ENCODE results near the gene SORL1.

Gene SORL1

DNA sequence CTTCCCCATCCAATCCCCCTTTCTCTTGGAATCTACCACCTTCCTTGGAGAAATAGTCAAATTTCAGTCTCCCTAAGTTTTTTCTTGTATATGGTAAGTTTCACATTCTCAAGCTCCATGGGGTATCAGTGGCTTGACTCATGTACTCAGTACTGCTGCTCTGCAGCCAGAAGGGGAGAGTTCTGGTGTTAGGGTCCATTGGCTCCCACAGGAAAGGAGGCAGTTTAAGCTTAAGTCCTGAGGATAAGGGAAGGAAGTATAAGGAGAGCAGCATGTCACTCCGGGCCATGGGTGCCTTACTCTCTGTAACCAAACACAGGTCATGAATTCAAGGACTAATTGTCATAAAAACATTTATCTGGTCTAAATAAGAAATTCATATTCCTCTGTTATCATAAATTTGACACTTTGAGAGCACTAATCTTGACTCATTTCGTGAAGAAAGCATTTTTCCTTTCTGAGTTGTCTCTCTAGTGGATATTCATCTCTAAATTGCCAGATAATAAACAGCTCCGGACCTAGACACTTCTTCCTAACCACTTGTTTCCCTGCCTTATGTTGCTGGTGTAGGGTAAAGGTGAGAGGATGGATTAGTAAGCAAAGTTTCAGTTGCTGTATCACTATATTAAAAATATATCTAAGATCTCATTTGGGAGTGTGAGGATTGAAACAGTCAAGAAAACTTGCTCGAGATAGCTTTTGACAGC, 20.1 kb upstream of the SORL1 start:
- no peak for DNase-seq

DNA sequence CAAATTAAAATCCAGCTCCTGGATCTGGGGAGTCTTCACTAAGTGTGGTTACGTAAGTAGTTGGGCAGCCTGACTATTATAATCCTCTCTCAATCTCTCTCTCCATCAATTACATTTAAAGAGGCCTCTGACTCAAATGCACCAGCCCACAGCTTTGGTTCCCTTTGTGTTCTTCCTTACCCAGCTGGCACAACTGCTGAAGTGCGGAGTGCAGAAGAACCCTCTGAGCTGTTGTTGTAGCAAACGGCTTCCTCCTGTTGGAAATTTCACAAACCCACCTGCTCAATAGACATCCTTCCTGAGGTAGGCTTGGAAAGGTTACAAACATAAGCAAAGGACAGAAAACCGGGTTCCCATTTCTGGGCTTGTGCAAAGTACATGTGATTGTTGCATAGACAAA, 17.0 kb upstream of the SORL1 start:
- DNase-seq = no peak

GRCh38 chr11:121435551-121436511, 16.3 kb upstream of the SORL1 start:
- DNase-seq = no peak

DNA sequence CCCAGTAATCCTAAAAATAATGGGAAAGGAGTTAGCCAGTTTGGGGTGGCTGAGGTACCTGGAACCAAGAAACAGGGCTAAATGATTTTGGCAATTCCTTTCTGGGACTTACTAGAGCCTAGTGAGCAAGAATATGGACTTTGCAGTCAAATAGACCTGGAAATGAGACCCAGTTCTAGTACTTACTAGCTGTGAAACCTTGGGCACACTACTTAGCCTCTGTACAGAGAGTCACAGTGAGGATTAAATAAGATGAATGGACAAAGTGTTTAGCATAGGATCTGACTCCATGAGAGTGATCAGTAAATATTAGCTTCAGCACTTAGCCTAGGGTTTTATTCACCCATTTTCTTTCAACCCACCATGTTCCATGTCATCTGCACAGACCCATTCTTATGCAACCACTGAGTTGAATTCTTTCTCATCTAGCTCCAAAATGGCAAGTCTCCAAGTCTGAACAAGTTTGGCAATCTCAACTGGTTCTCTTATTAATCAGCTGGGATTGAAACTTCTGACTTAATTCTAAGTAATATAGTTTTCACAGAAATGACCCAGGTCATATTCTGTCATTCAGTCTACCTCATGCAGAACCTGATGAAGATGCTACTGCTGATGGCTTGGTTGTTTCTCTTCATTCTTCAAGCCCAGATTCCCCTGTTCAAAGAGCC, 15.0 kb upstream of the SORL1 start:
- no peak for DNase-seq

DNA sequence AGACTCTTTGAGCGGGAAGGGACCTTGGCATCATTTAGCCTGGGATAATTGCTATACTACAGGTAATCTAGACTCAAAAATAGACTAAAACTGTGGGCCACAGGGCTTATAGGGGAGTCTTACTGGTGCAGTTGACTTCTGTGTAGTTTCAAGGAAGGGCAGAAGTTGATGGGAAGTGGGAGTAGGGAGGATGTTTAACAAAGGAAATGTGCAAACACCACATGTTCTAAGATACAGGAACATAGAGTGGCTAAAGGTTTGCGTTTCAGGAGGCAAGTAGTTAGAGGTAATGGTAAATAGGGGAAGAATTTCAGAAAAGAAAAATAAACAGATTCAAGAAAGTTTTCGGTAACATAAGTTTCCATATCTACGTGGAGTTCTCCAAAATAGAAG, 14.4 kb upstream of the SORL1 start:
- DNase-seq = no peak

GRCh38 chr11:121439337-121439736, 12.8 kb upstream of the SORL1 start:
- DNase-seq = no peak

- no peak for DNase-seq
Measured at GRCh38 chr11:121439759-121440158, 12.4 kb upstream of the SORL1 start.

- no peak for DNase-seq
Measured at GRCh38 chr11:121441521-121441920, 10.6 kb upstream of the SORL1 start.

- DNase-seq = no peak
Measured at GRCh38 chr11:121443688-121444275, 8.3 kb upstream of the SORL1 start.

DNA sequence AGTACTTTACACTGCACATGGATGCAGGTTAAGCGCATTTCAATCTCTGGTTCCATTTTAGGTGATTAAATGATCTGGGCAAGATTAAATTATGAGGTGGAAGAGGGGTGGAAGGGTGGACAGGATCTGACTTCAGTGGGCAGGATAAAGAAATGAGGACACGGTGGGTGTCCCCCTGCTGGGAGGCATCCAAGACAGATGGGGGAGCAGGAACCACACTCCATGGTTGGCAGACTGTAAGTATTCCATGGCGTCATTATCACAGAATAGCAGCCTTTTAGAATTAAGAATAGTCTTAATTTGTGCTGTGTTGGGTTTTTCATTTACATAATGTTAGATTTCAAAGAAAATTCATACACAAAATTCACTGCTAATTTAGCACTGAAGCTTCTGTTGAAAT, 7.6 kb upstream of the SORL1 start:
- DNase-seq = no peak

DNA sequence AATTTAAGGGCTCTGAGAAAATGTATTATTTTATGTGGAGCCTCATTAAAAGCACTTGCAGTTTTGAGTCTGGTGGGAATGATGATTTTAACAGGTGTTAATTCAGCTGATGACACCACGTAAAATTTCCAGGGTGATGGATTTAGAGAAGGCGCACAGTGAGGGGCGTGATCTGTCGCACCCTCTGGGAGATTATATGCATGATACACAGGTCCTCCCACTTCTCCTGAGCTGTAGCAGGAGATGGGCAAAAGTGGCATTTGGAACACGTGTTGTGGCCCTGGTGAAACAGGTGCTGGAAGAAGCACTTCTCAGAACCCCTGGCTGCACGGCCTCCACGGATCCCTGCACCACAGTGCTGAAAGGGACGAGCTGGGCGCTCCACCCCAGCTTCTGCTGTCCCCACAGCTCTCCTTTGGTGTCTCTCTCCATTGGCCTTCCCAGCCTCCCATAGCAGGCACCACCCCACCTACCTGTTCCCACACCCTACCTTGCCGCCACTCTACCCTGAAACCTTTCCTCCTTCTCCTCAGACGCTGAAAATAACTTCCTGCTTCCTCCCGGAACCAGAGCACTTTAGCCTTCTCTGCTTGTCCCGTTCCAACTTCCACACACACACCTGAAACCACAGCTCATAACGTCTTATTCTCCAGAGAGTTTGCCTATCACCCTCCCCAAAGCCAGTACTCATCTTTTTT, 6.9 kb upstream of the SORL1 start:
- no peak for DNase-seq

DNA sequence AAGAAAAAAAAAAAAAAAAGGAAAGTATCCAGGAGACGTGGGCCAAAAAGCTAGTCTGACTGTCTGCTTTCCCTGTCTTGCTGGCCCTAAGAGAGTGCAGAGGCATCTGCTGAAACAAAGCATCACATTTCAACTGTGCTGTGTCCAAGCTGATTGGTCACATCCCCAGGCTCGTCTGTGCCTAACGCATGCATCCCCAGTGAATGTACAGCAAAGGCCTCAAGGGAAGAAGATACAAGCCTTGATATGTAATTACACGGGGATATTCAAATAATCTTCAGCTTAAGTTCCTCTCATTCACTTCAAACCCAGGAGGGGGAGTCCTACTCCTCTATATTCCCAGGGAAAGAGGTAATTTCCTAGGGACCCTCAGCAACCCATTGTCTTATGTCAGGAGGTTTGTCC, 5.4 kb upstream of the SORL1 start:
- no peak for DNase-seq

DNA sequence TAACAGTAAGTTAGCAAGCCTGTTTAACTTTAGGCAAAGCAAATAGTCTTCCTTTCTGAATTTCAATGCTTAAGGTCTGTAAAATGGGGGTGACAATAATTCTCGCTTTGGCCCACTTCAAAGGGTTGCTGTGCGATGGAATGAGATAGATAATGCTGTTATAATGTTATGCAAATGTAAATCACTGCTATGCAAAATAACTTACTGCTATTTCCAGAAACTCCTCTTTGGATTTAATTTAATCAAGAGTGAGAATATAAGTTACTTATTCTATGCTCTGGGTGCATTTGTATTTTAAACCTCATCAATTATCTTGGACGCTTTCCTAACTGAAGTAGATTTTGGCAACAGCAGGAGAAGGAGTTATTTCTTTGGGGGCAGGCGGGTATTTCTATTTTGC, 4.1 kb upstream of the SORL1 start:
- DNase-seq = no peak

DNA sequence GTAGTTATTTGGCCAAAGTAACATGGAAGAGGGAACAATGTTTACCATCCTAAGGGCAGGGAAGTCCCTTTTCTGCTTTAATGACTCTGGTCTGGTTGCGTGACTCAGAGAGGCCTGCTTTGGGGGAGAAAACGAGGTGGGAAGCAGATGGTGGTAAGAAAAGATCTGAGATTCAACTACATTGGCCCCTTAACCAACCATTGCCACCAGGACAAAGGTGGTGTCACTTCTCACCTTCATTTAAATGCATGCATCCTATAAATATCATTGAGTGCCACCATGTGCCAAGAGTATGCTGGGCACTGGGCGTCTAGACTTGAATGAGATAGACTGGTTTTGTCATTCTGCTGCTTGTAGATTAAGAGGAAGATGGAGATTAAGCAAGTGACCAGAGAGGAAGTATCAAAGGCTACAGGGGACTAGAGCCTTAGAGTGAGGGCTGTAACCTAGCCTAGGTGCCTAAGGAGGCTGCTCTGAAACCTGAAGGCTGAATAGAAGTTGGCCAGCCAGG, 3.6 kb upstream of the SORL1 start:
- no peak for DNase-seq

GRCh38 chr11:121449123-121449522, 3.0 kb upstream of the SORL1 start:
- DNase-seq = no peak

DNA sequence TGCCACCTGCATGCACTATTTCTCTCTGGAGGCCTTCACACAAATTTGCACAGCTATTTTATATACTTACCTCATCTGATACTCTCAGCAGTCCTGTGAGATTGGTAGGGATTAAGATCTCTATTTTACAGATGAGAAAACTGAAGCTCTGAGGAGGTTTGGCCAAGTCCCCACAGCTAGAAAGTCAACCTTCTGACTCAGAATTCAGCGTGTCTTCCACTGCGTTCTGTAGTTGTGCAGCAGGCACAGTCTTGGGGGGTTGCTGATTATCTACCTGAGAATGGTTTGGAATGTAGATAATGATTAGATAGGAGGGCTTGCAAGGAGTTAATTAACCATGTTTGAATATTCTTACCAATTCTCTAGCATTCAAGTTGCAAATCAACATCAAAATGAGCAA, 2.5 kb upstream of the SORL1 start:
- no peak for DNase-seq

GRCh38 chr11:121450401-121450800, 1.7 kb upstream of the SORL1 start:
- no peak for DNase-seq

DNA sequence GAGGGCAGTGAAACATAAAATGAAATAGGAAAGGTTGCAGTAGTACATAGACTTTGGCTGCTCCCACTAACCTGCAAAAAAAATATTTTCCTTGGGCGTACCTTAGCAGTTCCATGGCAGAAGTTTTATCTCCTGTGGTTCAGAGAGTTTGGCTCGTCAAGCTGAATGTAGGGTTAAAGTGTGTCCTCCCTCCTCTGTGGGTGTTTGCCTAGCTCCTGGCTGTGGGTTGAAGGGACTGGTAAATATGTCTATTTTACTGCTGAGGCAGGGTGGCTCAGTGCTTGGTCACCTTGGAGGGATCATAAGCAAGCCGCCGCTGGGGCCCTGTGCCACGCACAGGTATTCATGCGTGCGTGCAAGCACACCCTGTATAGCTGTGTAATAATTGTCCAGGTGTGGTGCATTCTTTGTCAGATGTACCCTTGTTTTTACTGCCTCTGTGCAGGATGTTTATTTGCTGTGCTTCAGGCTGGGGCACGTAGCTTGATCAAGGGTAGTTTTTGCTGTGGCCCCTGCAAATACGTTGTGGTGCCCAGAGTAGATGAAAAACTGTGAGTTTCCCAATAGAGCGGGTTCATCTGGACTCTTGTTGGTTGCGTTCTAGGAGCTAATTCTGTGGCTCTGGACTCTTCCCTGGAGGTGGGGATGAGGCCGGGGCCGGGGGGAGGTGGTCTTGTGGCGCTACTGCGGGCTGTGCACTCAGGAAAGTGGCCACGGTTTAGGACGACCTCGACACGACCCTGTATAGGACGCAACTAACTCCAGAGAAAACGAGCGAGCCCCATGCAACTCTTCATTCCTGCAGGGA, 732 bp upstream of the SORL1 start:
- DNase-seq = peak; percentile 58

- no peak for DNase-seq
Measured at GRCh38 chr11:121452609-121453150, 566 bp downstream of the SORL1 start, which contains the start of gene SORL1-AS1. Gene SORL1-AS1, minus strand, starts transcription at chr11:121452967.

GRCh38 chr11:121453589-121454299, 1.6 kb downstream of the SORL1 start:
- no peak for DNase-seq
